Measurements from ENCODE around the gene ING5.
A peak's percentile ranks its signal among the peaks of the same experiment; 100 is the strongest.
"Not testable (repeated sequence)": the region's sequence is repeated elsewhere in the genome, so short reads cannot be mapped to it uniquely, and the experiment has no call there.

ING5 gene

DNA sequence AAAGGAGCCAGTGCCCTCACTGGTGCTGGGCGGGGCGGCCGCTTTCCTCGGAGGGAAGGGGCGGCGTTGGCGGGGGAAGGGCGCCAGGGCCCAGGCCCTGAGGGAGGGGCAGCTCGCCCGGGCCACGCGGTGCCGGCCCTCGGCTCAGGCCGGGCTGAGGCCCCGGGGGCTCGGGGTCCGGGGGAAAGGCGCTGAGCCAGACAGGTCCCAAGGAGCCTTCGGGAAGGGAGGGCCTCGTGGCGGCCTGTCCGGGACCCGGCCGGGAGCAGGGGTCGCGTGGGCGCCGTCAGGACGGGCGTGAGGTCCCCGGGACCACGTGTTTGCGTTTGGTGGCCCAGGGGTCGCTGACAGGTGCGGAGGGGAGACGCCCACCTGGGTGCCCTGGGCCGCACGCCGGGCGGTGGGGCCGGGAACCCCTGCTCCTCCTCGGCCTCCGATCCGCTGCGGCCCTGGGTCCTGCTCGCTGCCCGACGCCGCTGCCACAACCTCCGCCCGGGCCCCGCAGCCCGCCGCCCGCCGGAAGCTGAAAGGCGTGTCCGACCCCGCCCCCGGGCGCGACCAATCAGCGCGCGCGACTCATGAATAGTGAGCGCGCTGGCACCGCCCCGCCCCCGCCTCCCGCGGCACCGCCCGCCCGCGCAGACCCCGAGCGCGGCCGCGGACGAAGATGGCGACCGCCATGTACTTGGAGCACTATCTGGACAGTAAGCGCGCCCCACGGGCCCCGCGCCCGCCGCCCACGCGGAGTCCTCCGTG lies at the start of gene ING5:
ING5 (plus strand) TSS at position 641 of the 756 bp plus-strand sequence; CDS start at position 668, 27 bp downstream.
- peak; percentile 99 for DNase-seq

DNA sequence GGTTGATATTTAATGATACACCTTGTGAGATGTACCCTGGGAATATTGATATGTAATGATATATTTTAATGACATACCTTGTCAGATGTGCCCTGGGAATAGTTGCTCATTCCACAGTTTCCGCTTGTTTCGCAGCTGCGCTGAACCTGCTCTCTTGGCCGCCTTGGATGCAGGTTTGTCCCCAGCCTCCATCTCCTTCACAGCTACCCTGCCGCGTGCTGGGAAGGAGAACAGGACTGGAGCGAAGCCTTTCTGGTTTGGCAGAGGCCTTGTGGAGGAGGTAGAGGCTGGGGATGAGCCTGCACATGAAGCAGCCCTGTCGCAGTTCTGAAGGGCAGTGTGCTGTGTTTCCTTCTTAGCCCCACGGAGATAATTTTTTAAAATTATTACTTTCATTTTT lies 49.7 kb upstream of the ING5 start:
- DNase-seq, result no peak

DNA sequence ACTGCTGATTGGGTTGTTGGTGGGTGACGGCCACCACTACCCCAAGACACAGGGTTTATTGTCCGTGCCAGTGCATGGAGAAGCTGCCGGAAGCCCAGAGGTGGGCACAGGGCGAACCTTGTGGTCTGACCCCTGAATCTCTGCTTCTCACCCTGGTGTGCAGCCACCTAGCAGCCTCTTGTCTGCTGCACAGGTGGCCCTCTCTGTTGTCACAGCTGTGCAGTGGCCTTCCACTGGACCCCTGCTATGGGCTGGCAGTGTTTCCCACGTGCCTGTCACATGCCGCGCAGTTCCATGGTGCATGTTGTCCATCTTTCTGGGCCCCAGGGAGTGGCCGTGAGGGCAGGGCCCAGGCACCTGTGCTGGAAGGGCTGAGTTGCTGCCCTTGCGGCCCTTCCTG lies 49.1 kb upstream of the ING5 start:
- DNase-seq, result no peak

DNA sequence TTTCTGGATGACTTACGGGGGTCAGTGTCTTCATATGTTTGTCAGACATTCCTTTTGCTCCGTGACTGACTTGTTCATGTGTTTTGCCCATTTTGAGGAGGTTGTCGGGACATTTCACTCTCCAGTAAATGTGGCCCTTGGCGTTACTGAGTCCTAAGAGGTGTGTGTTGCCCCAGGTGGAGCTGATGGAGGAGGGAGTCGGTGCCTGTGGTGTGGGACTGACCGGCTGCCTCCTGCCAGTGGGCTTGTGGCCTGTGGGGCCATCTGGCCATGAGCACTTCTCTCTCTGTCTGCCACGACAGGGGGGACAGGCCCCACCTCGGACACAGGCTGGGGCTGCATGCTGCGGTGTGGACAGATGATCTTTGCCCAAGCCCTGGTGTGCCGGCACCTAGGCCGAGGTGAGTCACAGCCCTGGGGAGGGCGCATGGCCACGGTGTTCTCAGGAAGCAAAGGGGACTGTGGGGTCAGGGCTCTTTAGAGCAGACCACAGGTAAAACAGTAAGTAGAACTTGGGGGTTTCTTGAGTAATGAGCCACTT lies 48.6 kb upstream of the ING5 start:
- DNase-seq, result no peak

DNA sequence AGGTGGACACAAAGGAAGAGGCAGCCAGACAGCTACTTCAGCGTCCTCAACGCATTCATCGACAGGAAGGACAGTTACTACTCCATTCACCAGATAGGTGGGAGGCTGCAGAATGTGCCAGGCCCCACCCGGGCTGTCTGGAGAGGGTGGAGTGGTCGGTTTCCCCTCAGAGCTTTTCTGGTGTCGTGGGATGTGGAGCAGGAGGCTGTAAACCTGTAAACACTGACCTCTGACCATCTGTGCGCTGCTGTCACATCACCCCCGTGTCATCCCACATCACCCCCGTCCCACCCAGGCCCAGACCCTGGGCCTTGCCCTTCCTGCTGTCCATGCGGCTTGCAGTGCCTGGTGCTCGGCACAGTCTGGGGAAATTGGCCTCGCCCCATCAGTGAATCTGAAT lies 47.3 kb upstream of the ING5 start:
- DNase-seq, result no peak

DNA sequence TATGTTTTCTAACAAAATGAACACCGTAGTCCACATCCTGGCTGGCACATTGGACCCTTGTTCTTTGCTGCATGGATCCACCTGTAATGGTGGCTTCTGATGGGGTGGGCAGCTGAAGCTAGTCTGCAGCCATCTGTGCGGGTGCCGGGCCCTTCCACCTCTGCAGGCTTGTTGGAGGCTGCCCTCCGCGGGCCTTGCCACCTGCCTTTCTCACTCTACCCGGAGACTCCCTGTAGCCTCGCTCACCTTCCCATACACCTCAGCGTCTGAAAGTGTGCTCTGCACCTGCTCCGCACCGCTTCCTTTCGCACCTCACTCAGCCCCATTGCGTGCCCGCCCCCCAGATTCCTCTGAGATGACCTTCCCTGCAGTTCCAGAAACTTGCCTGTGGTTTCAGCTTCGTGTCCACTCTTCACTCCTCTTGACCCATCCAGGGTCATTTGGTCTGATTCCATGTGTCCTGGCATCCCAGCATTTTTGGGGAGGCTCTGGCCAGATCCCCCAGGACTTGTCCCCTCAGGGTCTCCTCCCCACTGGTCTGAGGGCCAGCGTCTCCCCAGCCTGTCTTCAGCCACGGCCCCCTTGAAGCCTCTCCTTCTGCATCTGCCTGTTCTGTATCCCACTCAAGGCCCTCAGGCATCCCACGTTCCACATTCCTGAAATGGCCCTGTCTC lies 46.2 kb upstream of the ING5 start:
- no peak for DNase-seq

DNA sequence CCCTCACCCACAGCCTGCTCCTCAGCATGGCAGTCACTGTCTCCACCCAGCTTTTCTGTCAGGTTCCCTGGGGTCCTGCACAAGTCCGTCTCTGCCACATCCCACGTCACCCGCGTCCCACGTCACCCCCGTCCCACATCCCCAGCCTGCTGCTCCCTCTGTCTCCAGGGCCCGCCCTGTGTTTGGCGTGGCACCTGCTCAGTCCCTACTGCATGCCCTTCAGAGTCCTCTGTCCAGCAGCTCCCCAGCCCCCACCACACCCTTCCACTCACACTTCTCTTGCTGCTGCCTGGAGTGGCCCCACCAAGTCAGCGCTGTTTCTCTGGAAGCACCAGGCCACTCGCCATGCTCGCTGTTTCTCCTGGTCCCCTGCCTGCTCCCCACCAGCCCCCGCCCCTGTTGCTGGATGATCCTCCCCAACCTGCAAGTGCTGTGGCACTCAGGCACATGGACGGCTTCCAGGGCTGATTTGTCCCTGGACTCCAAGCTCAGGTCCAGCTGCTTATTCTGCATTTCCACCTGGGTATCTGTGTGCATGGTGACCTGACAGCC lies 45.6 kb upstream of the ING5 start:
- no peak for DNase-seq

DNA sequence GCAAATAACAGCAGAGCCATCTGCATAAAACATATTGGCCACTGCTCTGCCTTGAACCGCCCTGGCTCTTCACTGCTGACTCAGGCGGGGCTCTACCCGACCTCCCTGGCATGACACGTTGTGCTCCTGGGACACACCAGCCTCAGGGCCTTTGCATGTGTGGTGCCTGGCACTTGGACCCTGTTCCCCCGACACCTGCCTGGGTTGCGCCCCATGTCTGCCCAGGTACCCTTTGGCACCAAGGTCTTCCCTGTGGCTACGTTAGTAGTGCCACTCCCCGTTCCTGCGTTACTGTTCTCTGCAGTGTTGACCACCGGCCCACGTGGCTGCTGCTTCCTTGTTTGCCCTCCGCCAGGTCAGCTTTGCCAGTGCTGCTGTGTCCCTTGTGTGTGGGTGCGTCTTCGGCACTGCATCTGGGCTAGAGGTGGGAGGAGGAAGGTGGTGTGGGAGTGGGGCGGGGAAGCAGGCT lies 44.0 kb upstream of the ING5 start:
- DNase-seq, result no peak

DNA sequence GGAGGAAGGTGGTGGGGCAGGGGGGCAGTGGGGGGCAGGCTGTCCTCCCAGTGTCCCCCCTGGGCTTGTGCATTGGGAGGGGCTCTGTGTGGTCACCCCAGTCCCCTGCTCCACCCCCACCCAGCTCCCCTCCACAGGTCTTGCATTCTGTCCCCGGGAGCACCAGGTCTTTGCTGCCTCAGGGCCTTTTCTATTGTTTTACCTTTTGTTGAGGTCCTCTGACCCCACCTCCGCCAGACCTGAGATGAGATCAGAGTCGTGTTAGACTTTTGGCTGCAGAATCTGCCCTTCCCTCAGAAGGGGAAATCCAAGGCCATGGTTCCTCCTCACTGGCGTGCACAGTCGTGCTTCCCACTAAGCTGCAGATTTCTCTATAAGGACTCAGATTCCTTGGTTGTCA lies 43.5 kb upstream of the ING5 start:
- no peak for DNase-seq

DNA sequence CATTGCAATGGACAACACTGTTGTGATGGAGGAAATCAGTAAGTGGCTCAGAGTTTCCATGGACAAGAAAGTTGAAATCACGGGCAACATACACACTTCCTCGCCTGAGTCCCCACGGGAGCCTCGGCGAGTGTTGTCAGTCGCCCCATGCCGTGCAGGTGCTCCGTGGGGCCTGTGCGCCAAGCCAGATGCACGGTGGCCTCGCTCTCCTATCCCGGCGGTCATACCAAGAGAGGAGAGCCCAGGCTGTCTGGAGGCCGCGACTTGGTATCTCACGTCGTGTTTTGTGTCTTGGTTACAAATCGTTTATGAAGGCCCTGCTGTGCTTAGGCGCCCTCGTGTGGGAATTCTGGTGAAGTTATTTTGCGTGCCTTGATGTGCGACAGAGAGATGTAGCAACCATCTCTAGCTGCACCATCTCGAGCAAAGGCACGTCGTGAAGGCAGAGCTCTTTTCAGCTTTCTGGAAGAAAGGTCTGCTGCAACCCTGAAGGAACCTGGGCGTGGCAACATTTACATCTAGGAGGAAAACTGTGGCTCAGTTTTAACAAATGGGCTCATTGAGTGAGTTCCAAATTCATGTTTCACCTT lies 42.6 kb upstream of the ING5 start:
- peak; percentile 37 for DNase-seq

DNA sequence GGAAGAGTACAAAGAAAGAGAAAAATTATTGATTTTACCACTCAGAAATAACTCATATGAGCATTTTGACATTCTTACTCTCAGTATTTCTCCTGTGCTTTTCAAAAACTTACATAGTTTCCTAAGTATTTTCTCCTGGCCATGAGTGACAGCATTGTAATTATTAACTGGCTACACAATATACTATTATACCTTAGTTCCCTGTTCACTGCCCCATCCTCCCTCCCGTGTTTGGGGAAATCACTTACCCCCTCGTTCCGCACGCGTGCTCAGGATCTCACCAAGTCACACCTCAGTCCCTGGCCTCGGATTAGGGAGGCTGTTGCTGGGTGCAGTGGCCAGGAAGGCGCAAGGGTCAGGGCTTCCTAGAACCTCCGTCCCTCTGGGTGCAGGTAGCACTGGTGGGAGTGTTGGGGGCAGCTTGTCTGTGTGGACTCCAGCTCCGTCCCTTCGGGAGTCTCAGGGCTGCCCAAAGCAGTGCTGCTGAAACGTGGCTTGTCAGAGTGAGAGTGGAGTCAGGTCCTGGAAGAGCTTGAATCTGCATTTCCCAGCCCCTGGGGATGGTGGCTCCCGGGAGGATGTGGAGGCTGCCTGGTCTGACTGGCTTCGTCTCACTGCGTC lies 41.1 kb upstream of the ING5 start:
- DNase-seq, result no peak

DNA sequence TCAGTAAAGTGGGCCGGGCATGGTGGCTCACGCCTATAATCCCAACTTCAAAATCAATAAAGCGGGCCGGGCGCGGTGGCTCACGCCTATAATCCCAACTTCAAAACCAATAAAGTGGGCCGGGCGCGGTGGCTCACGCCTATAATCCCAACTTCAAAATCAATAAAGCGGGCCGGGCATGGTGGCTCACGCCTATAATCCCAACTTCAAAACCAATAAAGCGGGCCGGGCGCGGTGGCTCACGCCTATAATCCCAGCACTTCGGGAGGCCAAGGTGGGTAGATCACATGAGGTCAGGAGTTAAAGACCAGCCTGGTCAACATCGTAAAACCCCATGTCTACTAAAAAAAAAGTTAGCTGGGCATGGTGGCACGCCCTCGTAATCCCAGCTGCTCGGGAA lies 39.1 kb upstream of the ING5 start:
- not testable (repeated sequence) for DNase-seq

DNA sequence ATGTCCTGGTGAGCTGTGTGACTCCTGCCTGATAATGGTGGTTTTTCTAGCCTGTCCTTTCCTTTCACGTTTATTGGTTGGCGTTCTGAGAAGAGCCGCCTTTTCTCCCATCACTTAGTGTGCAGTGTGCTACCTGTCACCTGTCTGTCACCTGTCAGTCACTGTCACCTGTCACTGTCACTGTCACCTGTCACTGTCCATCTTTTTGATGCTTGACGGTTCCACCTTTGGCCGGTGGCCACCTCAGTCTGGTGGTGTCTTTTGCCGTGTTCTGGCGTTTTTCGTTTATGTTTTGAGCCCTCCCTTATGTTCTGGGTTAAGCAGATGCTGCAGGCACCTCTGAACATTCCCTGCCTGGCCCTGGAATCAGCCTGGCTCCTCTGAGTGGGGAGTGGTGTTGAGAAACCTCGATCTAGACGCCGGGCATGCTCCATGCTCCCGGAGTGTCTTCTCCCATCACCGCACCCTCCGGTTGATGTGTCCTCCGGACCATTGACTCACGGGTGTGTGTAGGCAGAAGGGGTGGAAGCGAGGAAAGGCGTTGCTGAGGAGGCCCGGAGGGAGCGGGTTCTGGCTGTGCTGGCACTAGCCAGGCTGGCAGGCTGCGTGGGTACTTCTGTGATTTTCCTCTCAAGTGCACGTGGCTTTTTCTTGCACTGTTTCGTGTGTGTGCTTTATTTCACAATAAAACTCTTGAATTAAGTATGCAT lies 36.0 kb upstream of the ING5 start:
- DNase-seq, result no peak

DNA sequence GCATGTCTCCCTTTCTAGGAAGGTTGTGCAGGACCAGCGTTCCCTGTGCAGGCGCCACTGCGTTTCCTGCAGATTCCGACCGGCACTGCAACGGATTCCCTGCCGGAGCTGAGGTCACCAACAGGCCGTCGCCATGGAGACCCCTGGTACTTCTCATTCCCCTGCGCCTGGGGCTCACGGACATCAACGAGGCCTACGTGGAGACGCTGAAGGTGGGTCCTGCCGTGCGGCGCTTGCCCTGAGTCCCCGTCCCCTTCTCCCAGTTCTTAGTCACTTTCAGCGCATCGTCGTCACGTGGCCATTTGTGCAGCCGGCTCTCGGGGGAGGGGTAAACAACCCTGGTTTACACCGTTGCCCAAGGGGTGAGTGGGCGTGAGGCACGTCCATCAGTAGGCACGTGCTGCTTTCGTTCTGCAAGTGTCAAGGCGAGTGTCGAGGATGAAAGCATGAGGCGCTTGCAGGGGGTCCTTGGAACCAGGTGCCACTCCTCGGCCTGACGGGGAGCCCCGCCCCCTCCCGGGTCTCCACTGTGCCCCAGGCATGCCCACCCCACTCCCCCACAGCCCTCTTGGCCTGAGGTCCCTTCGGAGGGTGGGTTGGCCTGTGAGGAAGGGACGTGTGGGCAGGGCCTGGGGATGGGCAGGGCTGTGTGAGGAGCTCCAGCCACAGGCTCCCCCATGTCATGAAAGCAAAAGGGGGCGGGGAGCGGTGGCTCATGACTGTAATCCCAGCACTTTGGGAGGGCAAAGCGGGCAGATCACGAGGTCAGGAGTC lies 35.0 kb upstream of the ING5 start:
- no peak for DNase-seq

DNA sequence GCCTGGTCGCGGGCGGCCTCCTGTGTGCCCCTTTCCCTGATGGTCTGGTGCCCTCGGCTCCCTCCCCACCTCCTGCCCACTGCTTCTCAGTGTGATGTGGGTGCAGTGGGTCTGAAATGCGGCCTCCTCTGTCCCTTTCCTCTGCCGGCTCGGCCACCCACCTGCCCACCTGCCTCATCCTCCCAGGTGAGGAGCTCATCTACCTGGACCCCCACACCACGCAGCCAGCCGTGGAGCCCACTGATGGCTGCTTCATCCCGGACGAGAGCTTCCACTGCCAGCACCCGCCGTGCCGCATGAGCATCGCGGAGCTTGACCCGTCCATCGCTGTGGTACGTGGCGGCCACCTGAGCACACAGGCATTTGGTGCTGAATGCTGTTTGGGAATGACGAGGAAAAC lies 33.5 kb upstream of the ING5 start:
- DNase-seq, result no peak

DNA sequence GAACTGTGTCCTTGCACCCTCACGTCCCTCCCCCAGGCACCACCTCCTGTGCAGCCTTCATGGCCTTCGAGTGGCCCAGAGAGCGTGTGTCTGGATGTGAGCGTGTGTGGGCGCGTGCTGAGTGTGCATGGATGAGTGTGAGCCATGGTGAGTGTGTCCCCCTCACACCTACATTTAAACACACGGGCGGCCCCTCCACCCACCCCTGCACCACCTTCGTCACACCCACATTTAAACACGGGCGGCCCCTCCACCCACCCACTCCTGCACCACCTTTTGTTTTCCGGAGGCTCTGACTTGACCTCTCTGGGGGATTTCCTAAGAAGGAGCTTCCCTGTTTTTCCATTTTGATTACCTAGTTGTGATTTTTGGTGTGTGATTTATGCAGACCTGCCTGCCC lies 33.0 kb upstream of the ING5 start:
- no peak for DNase-seq

DNA sequence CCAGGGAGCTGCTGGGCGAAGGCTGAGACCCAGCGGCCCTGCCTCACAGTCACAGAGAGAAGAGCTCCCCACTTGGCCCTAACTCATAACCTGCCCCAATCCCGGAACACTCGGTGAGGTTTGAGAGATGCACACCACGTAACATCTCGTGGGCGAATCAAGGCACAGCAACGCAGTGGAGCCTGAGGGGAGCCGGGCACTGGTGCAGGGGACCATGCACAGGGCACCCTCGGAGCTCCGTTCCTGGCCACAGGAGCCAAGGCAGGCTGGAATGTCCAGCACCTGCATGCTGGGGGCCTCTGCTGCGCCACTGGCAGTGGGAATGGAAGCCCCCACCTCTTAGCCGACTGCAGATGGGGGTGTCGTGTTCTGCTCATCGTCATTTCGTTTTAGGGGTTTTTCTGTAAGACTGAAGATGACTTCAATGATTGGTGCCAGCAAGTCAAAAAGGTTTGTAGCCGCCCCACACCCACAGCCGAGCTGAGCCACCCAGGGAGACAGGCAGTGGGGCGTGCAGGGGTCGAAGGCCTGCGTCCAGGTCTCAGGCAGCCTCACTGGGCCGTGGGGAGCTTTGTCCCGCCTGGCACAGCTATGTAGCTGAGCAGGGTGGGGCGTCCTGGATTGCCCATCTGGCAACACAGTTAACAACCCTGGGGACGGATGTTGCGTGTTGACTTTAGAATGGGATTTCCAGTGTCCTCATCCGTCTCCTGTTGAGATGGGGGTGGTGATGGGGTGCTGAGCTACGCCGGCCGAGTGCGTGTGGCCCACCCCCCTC lies 31.3 kb upstream of the ING5 start:
- DNase-seq, result no peak

DNA sequence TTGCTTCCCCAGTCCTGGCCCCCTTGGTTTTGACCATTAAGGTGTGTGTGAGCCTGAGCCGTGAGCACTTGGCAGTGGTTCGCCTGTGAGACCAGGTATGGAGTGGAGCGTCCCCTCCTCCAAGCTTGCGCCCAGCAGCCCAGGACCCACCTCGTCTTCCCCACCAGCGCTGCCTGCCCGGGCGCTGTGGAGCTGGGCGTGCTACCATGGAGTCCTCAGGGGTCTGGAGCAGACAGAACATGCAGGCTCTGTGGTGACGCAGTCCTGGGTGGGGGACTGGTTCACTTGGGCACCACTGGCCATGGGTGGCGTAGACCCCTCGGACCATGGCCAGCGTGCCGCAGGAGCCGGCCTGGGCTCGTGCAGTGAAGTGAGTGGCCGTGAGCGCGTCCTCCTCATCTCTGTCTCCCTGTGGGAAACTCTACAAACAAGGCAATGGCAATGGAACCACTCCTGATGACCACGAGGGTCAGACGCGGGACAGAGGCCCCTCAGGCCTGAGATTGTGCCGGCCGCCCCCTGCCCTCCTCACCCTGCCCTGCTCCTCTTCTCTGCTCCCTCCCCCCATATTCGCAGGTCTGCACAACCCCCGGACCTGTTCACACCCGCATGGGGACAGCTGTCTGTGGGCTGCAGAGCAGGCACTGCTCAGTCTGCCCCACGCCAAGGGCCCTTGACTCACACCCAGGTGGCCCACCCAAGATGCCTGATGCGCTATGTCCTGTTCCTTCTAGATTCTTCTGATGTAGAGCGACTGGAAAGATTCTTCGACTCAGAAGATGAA lies 30.2 kb upstream of the ING5 start:
- no peak for DNase-seq

DNA sequence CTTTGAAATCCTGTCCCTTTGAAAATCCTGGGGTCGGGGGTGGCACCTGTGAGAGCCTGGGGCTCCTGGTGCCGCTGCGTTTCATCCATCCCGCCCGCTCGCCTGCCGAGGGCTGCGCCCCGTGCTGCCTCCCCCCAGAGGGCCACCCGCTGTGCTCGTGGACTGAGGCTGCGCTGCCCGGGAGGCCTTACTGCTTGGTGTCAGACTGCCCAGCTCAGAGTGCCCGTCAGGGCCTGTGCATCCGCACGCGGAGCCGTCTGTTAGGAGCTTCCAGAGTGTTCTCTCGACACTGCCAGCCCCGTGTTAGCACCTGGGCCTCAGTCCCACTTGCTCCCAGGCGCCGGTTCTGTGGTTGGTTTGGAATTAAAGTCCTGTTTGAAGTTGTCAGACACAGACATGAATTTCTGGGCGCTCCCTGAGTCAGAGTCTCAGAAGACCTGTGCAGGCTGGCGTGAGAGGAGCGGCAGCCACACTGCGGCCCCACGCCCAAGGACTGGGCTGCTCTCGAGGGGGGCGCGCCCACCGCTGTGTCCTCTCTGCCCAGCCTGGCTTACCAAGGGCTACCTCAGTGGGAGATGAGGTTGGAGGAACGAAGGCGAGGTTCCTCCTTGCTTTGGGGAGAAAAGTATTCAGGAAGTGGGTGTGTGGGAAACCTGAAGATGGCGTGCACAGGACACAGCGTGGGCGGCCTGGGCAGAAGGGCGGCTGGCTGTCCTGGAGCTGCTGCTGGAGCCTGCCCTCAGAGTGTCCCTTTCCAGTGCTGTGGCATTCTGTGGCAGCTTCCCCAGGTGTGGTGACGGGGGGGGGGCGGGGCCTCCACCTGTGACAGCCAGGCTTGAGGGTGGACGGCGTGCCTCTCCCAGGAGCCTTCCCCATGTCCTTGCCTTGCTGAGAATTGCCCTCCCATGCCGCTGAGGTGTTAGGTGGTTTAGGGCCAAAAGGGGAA lies 29.3 kb upstream of the ING5 start:
- DNase-seq, result no peak

Measured in stimulated activated CD4-positive, alpha-beta T cell treated with anti-CD3 and anti-CD28 coated beads, Interleukin-4, amount 100 ng/mL, for 1 hour (primary cell).